GM12878 (cell line): Measurements from ENCODE around the gene TEX30. TPM values are rescaled to one million over a fixed set of nuclear protein-coding genes. Genes with fewer than 3 reads are reported as not detected.

Source experiments
- ASH2L ChIP-seq: fragments of 300-600, 200-600 bp; sonication (generic); IDR thresholded peaks from 2 replicates; pipeline ENCODE4 v1.6.1; 2017; ENCODE audit warnings: low read depth, mild to moderate bottlenecking, borderline replicate concordance
- BACH1 ChIP-seq: fragments of 450-650 bp; IDR thresholded peaks from 2 replicates; pipeline ENCODE4 v1.6.1; 2017; ENCODE audit warnings: mild to moderate bottlenecking, borderline replicate concordance
- E4F1 ChIP-seq: fragments of 450-650 bp; IDR thresholded peaks from 2 replicates; pipeline ENCODE4 v1.6.1; 2018; ENCODE audit warnings: borderline replicate concordance, mild to moderate bottlenecking; ENCODE audit not compliant: partially characterized antibody
- FOS ChIP-seq: IDR thresholded peaks from 3 replicates; pipeline ENCODE4 v1.6.1; 2011; ENCODE audit warnings: borderline replicate concordance; ENCODE audit not compliant: insufficient read length; ENCODE audit errors: extremely low read depth
- GABPA ChIP-seq: IDR thresholded peaks from 2 replicates; pipeline ENCODE4 v1.6.1; 2014; ENCODE audit warnings: antibody characterized with exemption, low read depth, mild to moderate bottlenecking, inconsistent platforms
- HCFC1 ChIP-seq: fragments of 150-350 bp; IDR thresholded peaks from 2 replicates; pipeline ENCODE4 v1.6.1; 2014; ENCODE audit warnings: low read length
- HDAC2 ChIP-seq: fragments of 200-600 bp; sonication (generic); IDR thresholded peaks from 2 replicates; pipeline ENCODE4 v1.6.1; 2017
- IKZF1 ChIP-seq: fragments of 450-650 bp; conservative IDR thresholded peaks from 2 replicates; pipeline ENCODE4 v1.6.1; 2017; ENCODE audit warnings: antibody characterized with exemption, mild to moderate bottlenecking
- IRF5 ChIP-seq: fragments of 450-650 bp; IDR thresholded peaks from 2 replicates; pipeline ENCODE4 v1.6.1; 2017; ENCODE audit warnings: borderline replicate concordance
- KDM1A ChIP-seq: fragments of 200-600 bp; sonication (generic); IDR thresholded peaks from 2 replicates; pipeline ENCODE4 v1.6.1; 2016; ENCODE audit warnings: borderline replicate concordance
- SMC3 ChIP-seq: IDR thresholded peaks from 2 replicates; pipeline ENCODE4 v1.6.1; 2011; ENCODE audit warnings: low read length, improper control_type of control experiment, borderline replicate concordance
- SPI1 ChIP-seq: IDR thresholded peaks from 2 replicates; pipeline ENCODE4 v1.6.1; 2011; ENCODE audit warnings: low read depth, mild to moderate bottlenecking, low read length, moderate library complexity, borderline replicate concordance; ENCODE audit not compliant: insufficient read depth
- SREBF1 ChIP-seq: IDR thresholded peaks from 2 replicates; pipeline ENCODE4 v1.6.1; 2012; ENCODE audit warnings: mild to moderate bottlenecking, low read length
- TAF1 ChIP-seq: IDR thresholded peaks from 2 replicates; pipeline ENCODE4 v1.6.1; 2011; ENCODE audit warnings: mild to moderate bottlenecking, low read depth, low read length, borderline replicate concordance
- USF2 ChIP-seq: IDR thresholded peaks from 2 replicates; pipeline ENCODE4 v1.6.1; 2011; ENCODE audit warnings: low read depth, low read length, improper control_type of control experiment, borderline replicate concordance
- WRNIP1 ChIP-seq: IDR thresholded peaks from 2 replicates; pipeline ENCODE4 v1.6.1; 2011; ENCODE audit warnings: low read depth, low read length, improper control_type of control experiment, borderline replicate concordance
- YY1 ChIP-seq: IDR thresholded peaks from 2 replicates; pipeline ENCODE4 v1.6.1; 2011; ENCODE audit warnings: low read depth, mild to moderate bottlenecking, low read length
- ZNF217 ChIP-seq: fragments of 450-650 bp; IDR thresholded peaks from 2 replicates; pipeline ENCODE4 v1.6.1; 2017; ENCODE audit warnings: antibody characterized with exemption, mild to moderate bottlenecking
- ZNF622 ChIP-seq: fragments of 450-650 bp; IDR thresholded peaks from 2 replicates; pipeline ENCODE4 v1.6.1; 2017; ENCODE audit warnings: mild to moderate bottlenecking, inconsistent platforms
- polyA plus RNA-seq, 11 experiments: library from polyadenylated mRNA; depleted of rRNA in 4 of 11; unstranded in 6 of 11; stranded (reverse) in 5 of 11; fragments of >200 nt; fragmentation: Nextera tagmentation in 4 of 11; fragmentation: Illumina TruSeq in 1 of 11; extraction: Ambion mirVana in 4 of 11; extraction: Trizol in 1 of 11; gene quantifications; 1 replicate in 1 of 11; 2 replicates in 10 of 11; pipeline versions ENCODE4 v1.2.1 to v1.2.3, GENCODE V29; 2011 to 2016; ENCODE audit warnings: inconsistent platforms in 2 of 11, missing spikeins in 2 of 11, low read depth in 1 of 11
- total RNA-seq, 4 experiments: library from RNA; depleted of rRNA in 3 of 4; stranded (reverse); fragments of >200 nt in 3 of 4; fragmentation: Illumina TruSeq in 1 of 4; extraction: Trizol in 1 of 4; gene quantifications; 2 replicates each; pipeline versions ENCODE4 v1.2.1 to v1.2.3, GENCODE V29; 2013 to 2021
- TF ChIP-seq, protein P1 (sequence below): fragments of 450-650 bp; IDR thresholded peaks from 2 replicates; pipeline ENCODE4 v1.6.1; 2016; ENCODE audit warnings: mild to moderate bottlenecking, moderate library complexity, borderline replicate concordance
- TF ChIP-seq, protein P2 (sequence below): IDR thresholded peaks from 2 replicates; pipeline ENCODE4 v1.6.1; 2012; ENCODE audit warnings: low read depth, low read length, improper control_type of control experiment

The TEX30 gene
- total and polyA plus RNA-seq, 10 of the 15 experiments (the other 5 are each of a cell fraction or from before 2014, with no cell fraction given) = 19.7 to 114 (median 25.0) TPM

DNA sequence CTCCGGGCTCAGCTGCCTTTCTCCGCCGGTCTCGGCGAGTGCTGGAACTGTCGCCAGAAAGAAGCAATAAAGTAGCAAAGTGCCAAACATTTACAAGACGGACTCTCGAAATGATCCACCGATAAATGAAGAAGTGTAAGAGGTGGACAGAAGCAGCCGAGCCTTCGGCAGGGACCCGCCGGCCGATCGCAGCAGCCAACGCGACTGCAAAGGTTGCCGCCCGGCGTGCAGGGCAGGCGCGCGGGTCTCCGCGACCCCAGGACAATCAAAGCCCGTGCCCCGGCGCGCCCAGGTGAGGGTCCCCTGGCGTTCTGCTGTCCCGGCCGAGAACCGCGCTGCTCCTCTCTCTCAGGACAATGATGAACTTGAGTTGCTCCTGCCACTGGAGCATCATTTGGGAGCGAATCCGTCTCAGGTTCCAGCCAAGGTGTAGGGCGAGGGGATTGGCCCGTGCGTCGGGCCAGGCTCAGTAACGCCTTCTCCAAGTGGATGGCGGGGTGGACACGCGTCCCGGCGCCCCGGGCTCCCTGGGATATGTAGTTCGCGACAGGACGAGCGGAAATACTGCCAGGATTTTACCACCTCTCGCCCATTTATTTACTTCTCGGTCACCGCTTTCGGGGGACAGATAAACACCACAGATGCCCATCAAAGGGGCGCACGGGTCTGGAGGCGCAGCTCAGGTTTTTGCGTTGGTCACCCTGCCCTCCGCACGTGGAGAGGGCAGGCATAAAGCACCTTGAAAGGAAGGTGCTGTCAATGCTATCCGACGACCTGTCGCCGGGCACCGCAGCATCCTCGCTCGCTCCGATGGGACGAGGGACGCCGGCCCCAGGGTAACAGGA is 25.2 kb upstream of the TEX30 start, which contains the start of the genes BIVM and POGLUT2 (continued):
- TF ChIP-seq, protein P1, sequence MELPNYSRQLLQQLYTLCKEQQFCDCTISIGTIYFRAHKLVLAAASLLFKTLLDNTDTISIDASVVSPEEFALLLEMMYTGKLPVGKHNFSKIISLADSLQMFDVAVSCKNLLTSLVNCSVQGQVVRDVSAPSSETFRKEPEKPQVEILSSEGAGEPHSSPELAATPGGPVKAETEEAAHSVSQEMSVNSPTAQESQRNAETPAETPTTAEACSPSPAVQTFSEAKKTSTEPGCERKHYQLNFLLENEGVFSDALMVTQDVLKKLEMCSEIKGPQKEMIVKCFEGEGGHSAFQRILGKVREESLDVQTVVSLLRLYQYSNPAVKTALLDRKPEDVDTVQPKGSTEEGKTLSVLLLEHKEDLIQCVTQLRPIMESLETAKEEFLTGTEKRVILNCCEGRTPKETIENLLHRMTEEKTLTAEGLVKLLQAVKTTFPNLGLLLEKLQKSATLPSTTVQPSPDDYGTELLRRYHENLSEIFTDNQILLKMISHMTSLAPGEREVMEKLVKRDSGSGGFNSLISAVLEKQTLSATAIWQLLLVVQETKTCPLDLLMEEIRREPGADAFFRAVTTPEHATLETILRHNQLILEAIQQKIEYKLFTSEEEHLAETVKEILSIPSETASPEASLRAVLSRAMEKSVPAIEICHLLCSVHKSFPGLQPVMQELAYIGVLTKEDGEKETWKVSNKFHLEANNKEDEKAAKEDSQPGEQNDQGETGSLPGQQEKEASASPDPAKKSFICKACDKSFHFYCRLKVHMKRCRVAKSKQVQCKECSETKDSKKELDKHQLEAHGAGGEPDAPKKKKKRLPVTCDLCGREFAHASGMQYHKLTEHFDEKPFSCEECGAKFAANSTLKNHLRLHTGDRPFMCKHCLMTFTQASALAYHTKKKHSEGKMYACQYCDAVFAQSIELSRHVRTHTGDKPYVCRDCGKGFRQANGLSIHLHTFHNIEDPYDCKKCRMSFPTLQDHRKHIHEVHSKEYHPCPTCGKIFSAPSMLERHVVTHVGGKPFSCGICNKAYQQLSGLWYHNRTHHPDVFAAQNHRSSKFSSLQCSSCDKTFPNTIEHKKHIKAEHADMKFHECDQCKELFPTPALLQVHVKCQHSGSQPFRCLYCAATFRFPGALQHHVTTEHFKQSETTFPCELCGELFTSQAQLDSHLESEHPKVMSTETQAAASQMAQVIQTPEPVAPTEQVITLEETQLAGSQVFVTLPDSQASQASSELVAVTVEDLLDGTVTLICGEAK = peak; percentile 47; the same call in 1 of the 2 replicates
- TF ChIP-seq ZNF217 (no peak), TAF1 (no peak; the same call in 1 of the 2 replicates), GABPA (peak; percentile 46; the same call in 1 of the 2 replicates), IKZF1 (peak; percentile 93), HDAC2 (no peak), E4F1 (peak; percentile 26), ASH2L (0 out of 2 replicates have a peak, but pooled peaks have one; percentile 38), SREBF1 (peak; percentile 68; the same call in 1 of the 2 replicates), YY1 (peak; percentile 49; the same call in 1 of the 2 replicates), USF2 (peak; percentile 54), SPI1 (no peak), IRF5 (no peak), HCFC1 (peak; percentile 96), WRNIP1 (0 out of 2 replicates have a peak, but pooled peaks have one; percentile 24), SMC3 (no peak), FOS (peak; percentile 65), ZNF622 (no peak), KDM1A (no peak), BACH1 (no peak)
- TF ChIP-seq, protein P2, sequence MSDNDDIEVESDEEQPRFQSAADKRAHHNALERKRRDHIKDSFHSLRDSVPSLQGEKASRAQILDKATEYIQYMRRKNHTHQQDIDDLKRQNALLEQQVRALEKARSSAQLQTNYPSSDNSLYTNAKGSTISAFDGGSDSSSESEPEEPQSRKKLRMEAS = no peak
